Ovary (tissue), 3 donors: Measurements from ENCODE around the gene LRMDA.

ENCODE experiments used
- CTCF ChIP-seq, 3 donors: fragments of 450-650 bp in 2 of 3; fragments of 200-600 bp in 1 of 3; IDR thresholded peaks; one replicate each; pipeline versions ENCODE4 v1.5.1 to v1.8.0; 2016 to 2022; ENCODE audit warnings: antibody characterized with exemption in 3 of 3, mild to moderate bottlenecking in 1 of 3
- POLR2A ChIP-seq: fragments of 450-650 bp; IDR thresholded peaks from one replicate; pipeline ENCODE4 v1.6.1; 2017; ENCODE audit warnings: antibody characterized with exemption, mild to moderate bottlenecking, moderate library complexity
- donor health status: DM: no; HTN: no; CAD: no.

GRCh38 chr10:76311752-76312636 lies 880.6 kb downstream of the LRMDA start:
- TF ChIP-seq CTCF (IDR thresholded peaks at IDR 0.05) (no peak), POLR2A (no peak)
